K562 (cell line): Measurements from ENCODE around the gene FIGLA.

Source experiments
- BMI1 ChIP-seq: fragments of 150-350 bp; IDR thresholded peaks from 2 replicates; pipeline ENCODE4 v1.6.1; 2014; ENCODE audit warnings: low read length
- CEBPB ChIP-seq: fragments of 450-650 bp; IDR thresholded peaks from 2 replicates; pipeline ENCODE4 v1.6.1; 2016; ENCODE audit warnings: missing genetic modification characterization, missing compliant biosample characterization
- EZH2 ChIP-seq: IDR thresholded peaks from 2 replicates; pipeline ENCODE4 v1.6.1; 2012; ENCODE audit warnings: low read depth, mild to moderate bottlenecking, inconsistent platforms, low read length, borderline replicate concordance
- RNF2 ChIP-seq: sonication (generic); IDR thresholded peaks from 2 replicates; pipeline ENCODE4 v1.6.1; 2016
- ZC3H4 ChIP-seq: sonication (generic); formaldehyde crosslinking; IDR thresholded peaks from 2 replicates; pipeline ENCODE4 v1.9.0; 2021; ENCODE audit warnings: missing genetic modification reagents, borderline replicate concordance
- ZNF3 ChIP-seq: fragments of 250-450 bp; sonication (Bioruptor Pico); IDR thresholded peaks from 2 replicates; pipeline ENCODE4 v1.5.0; 2021; ENCODE audit warnings: mild to moderate bottlenecking, moderate library complexity
- TF ChIP-seq, protein P1 (sequence below), 3 experiments: IDR thresholded peaks in 2 of 3; conservative IDR thresholded peaks in 1 of 3; 2 replicates each; pipeline ENCODE4 v1.5.1; 2011 to 2012; ENCODE audit warnings: low read length in 3 of 3, mild to moderate bottlenecking in 3 of 3, control low read depth in 2 of 3, improper control_type of control experiment in 1 of 3, inconsistent platforms in 1 of 3, low read depth in 1 of 3, mixed read lengths in 1 of 3, moderate library complexity in 1 of 3; ENCODE audit not compliant: insufficient read depth in 2 of 3

DNA sequence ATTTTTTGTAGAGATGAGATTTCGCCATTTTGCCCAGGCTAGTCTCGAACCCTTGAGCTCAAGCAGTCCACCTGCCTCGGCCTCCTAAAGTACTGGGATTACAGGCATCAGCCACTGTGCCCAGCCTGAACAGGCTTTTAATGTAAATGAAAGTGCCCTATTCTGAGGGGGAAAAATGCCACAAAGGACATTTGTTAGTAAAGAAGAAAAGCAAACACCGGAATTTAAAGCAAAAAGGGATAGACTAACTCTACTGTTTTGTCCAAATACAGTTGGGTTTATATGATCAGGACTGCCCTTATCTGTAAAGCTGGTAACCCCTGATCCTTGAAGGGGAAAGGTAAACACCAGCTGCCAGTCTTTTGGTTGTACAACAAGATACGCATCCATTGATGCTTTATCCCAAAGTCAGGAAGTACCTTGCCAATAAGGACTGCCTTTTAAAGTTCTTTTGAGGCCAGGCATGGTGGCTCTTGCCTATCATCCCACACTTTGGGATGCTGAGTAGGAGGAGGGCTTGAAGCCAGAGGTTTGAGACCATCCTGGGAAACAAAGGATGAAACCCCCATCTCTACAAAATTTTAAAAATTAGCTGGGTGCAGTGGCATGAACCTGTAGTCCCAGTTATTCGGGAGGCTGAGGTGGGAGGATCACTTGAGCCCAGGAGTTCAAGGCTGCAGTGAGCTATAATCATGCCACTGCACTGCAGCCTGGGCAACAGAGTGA, 16.8 kb upstream of the FIGLA start:
- TF ChIP-seq CEBPB (tag) (no peak), RNF2 (no peak), ZC3H4 (CRISPR knock-in tag) (no peak), ZNF3 (CRISPR knock-in tag) (no peak), BMI1 (no peak), EZH2 (no peak)
- TF ChIP-seq, protein P1, sequence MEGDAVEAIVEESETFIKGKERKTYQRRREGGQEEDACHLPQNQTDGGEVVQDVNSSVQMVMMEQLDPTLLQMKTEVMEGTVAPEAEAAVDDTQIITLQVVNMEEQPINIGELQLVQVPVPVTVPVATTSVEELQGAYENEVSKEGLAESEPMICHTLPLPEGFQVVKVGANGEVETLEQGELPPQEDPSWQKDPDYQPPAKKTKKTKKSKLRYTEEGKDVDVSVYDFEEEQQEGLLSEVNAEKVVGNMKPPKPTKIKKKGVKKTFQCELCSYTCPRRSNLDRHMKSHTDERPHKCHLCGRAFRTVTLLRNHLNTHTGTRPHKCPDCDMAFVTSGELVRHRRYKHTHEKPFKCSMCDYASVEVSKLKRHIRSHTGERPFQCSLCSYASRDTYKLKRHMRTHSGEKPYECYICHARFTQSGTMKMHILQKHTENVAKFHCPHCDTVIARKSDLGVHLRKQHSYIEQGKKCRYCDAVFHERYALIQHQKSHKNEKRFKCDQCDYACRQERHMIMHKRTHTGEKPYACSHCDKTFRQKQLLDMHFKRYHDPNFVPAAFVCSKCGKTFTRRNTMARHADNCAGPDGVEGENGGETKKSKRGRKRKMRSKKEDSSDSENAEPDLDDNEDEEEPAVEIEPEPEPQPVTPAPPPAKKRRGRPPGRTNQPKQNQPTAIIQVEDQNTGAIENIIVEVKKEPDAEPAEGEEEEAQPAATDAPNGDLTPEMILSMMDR (IDR thresholded peaks at IDR 0.05 in 2 of 3, conservative IDR thresholded peaks at IDR 0.05 in 1 of 3; ENCODE audit: insufficient read depth in 2 of 3, low read depth in 1 of 3, low read length in 3 of 3), result no peak
